Frontal cortex (tissue), 4 donors: ENCODE results near the gene RAI1. TPM values are rescaled to one million over a fixed set of nuclear protein-coding genes. Genes with fewer than 3 reads are reported as not detected.

ENCODE experiments used
- DNase-seq, 2 donors: peaks; one replicate each; pipeline ENCODE4 v3.0.0; 2012; ENCODE audit warnings: low spot score in 2 of 2
- FAIRE-seq: peaks from 2 replicates; lab custom pipeline; 2012; peaks lifted over from hg19 to GRCh38; lab: Jason Lieb, UNC
- total RNA-seq: library from RNA; depleted of rRNA; stranded (reverse); fragments of >200 nt; gene quantifications from one replicate; pipeline ENCODE4 v1.2.3, GENCODE V29; 2014
- donor health status: control.
- donor health status: control.
- donor health status: control.

Gene RAI1
- total RNA-seq, 1 donor from 2014 or later, result 16.7 TPM

GRCh38 chr17:17757956-17758845, 76.9 kb downstream of the RAI1 start:
- FAIRE-seq (no peak), DNase-seq (no peak)

- no peak for FAIRE-seq
Measured at GRCh38 chr17:17758941-17759563, 77.8 kb downstream of the RAI1 start.

DNA sequence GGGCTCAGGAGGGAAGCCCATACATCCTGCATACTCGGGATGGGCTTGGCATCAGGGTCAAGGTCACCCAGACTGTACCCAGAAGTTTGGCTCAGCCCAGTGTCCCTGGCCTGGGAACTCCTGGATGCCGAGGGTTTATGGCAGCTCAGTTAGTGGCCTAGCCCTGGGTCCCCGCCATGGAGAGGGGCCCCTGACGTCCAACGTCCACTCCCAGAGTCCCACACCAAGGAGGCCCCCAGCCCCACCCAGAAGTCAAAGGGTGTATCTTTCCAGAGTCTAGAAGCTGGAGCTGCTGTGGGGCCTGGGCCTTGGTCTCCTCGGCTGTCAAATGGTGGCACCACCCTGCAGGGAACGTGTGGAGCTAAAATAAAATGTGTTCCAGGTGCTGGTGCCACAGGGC, 79.1 kb downstream of the RAI1 start:
- no peak for FAIRE-seq

More at GRCh38 chr17:17758941-17759563, 77.8 kb downstream of the RAI1 start:
- no peak for DNase-seq

DNA sequence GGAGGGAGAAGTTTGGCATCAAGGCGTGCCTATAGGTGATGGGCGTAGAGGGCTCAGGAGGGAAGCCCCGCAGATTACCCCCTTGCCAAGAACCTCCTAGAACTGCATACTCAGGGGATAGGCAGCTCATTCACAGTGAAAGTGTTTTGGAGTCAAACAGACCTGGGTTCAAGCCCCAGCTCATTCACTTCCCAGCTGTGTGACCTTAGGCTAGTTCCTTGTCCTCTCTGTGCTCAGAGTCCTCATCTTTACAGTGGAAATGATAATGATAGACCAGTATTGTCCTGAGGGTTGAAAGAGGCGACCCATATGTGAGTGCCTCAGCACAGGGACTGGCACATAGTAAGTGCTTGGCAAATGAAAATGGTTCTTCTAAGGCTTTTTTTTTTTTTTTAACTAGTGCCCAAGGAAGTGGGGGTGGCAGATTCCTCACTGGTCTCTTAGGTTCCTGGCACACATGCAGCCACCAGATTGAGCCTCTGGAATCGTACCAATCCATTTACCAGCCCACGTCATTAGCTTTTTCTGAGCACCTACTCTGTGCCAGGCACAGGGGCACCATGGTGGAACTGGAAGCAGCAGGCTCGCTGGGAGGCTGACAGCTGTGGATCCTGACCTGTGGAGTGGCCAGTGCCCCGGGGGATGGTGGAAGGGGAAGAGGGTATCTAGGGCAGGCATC, 79.8 kb downstream of the RAI1 start:
- DNase-seq (no peak), FAIRE-seq (no peak)

More for the DNA sequence above, 79.1 kb downstream of the RAI1 start:
- no peak for DNase-seq

GRCh38 chr17:17761894-17762743, 80.9 kb downstream of the RAI1 start:
- FAIRE-seq, result no peak
- DNase-seq, result no peak

DNA sequence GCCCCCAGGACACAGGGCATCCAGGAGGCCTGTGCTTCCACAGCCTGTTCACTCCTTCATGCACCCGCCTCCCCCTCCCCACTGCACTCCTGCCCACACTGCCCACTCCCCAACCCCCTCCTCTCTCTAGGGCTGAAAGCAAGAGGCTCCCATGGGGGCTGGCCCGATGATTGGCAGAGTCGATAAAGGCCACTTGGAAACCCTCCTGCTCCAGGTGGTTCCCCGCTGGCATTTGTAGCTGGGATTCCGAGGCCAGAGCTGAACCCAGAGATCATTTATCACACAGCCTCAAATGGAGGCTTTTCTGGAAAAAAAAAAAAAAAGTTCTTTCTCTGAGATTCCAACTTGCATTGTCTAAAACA, 81.5 kb downstream of the RAI1 start:
- DNase-seq, result no peak
- FAIRE-seq, result no peak

DNA sequence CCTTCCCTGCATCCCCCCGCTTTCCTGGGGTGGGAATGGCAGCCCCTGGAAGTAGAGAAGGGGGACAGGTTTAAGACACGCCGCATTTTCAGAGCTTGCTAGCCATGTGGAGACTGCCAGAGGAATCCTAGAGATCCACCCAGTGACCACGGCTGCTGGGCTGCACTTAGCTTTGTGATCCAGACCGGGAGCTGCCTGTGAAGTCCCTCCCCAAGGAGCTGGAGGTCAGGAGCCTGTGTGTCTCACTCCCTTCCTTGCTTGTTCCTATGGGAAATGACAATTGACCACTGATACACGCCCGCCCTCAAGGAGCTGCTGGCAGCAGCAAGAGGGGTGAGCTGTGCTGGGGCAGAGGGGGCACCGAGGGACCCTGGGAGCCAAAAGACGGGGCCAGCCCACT, 81.9 kb downstream of the RAI1 start:
- FAIRE-seq, result no peak
- DNase-seq, result no peak

- FAIRE-seq, result no peak
- no peak for DNase-seq
Measured at GRCh38 chr17:17763734-17764133, 82.5 kb downstream of the RAI1 start.

- DNase-seq (no peak), FAIRE-seq (no peak)
Measured at GRCh38 chr17:17765359-17766076, 84.3 kb downstream of the RAI1 start.

DNA sequence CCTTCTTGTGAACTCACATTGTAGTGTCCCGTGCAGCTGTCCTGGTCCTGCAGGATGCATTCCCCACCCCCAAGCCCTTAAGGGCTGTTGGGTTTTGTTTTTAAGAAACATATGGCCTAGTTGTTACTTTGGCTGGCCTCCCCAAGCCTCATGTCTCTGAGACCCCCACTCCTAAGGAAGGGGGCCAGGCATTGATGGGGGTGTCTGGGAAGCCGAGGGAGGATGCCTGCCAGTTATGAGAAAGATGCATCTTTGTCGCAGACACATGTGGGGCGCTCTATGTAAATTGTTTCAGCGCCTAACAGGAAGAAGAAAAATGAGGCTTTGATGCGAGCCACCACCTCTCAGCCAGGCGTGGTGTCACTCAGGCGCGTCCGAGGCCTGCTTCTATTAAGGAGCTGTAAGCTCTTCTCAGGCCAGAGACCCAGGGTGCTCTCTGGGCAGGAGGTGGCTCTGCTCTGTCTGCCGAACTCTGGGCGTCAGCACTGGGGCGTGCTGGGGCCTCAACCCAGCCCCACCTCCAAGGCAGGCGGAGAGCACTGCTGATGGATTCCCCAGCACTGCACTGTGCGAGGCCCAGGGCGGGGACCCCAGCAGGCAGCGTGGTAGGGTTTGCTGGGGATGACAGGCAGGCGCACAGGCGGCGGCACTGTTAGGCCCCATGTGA, 85.0 kb downstream of the RAI1 start:
- DNase-seq (no peak), FAIRE-seq (no peak)

- FAIRE-seq, result no peak
- DNase-seq, result no peak
Measured at GRCh38 chr17:17766744-17767120, 85.5 kb downstream of the RAI1 start.

- FAIRE-seq (no peak), DNase-seq (no peak)
Measured at GRCh38 chr17:17767154-17767869, 86.1 kb downstream of the RAI1 start.

DNA sequence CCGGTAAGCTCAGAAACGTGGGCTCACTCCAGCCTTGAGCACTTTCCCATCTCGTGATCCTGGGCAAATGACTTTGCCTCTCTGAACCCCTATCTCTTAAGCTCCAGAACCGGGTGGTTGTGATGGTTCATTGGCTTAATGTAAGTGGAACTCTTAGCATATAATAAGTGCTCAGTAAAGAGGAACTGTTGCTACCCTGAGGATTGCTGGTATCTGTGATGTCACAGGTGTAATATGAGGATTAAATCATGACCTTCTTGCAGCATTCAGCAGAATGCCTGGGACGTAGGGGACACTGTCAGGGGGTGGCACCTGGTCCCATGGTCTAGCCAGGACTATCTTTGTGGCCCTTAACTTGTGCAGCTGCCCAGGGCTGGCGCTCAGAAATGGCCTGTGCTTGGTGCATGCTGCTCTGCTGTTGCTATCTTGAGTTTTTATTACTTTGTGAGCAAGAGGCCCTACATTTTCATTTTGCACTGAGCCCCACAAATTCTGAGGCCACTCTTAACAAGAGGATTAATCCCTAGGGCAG, 86.7 kb downstream of the RAI1 start:
- no peak for FAIRE-seq
- no peak for DNase-seq

DNA sequence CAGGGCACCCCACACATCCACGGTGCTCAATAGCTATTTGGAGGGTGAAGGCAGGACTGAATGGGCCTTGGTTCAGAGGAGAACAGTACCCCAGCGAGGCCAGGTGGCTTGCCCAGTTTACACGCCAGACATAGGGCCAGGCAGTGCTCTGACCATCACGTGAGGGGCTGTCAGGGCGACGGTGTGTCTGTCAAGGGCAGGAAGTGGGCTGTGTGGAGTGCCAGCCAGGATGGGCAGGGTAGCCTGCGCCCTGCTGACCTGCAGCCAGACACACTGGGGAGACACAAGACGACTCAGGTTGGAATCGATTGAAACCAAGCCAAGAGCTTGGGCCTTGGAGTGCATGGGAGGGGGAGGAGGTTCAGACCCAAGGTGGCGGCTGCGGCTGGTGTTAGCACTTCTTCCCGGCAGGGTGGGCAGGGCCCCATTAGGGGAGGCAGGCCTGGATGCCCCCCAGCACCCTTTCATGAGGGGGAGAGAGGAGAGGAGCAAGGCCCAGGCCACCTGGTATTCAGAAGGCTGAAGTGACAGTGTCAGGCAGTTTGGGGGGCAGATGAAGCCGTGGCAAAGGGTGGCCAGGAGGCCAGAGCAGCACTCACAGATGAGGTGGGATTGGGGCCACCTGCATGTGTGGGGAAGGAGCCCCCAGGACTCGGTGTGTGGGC, 87.3 kb downstream of the RAI1 start:
- no peak for DNase-seq
- FAIRE-seq, result no peak

- DNase-seq (no peak), FAIRE-seq (no peak)
Measured at GRCh38 chr17:17769869-17770631, 88.8 kb downstream of the RAI1 start.

- DNase-seq, result no peak
- FAIRE-seq, result no peak
Measured at GRCh38 chr17:17770632-17771044, 89.4 kb downstream of the RAI1 start.
